GM19438 (cell line): ENCODE data around the gene ASH1L.
"Not testable (repeated sequence)": the region's sequence is repeated elsewhere in the genome, so short reads cannot be mapped to it uniquely, and the experiment has no call there.

Source experiments
- ATAC-seq: cut with Tn5 transposase; IDR thresholded peaks from one replicate; pipeline ENCODE4 v1.9.1; 2021; ENCODE audit warnings: low read depth; ENCODE audit not compliant: unreplicated experiment

ASH1L gene

GRCh38 chr1:155457266-155457665 lies 105.3 kb downstream of the ASH1L start:
- no peak for ATAC-seq

- no peak for ATAC-seq
Measured at GRCh38 chr1:155455588-155456195, 106.9 kb downstream of the ASH1L start.

- no peak for ATAC-seq
Measured at GRCh38 chr1:155454096-155454495, 108.5 kb downstream of the ASH1L start.

GRCh38 chr1:155453141-155453540 lies 109.5 kb downstream of the ASH1L start:
- ATAC-seq = no peak

GRCh38 chr1:155451199-155451598 lies 111.4 kb downstream of the ASH1L start:
- ATAC-seq = no peak

- ATAC-seq = not testable (repeated sequence)
Measured at GRCh38 chr1:155442431-155442830, 120.2 kb downstream of the ASH1L start.

- ATAC-seq = no peak
Measured at GRCh38 chr1:155437405-155437804, 125.2 kb downstream of the ASH1L start.

DNA sequence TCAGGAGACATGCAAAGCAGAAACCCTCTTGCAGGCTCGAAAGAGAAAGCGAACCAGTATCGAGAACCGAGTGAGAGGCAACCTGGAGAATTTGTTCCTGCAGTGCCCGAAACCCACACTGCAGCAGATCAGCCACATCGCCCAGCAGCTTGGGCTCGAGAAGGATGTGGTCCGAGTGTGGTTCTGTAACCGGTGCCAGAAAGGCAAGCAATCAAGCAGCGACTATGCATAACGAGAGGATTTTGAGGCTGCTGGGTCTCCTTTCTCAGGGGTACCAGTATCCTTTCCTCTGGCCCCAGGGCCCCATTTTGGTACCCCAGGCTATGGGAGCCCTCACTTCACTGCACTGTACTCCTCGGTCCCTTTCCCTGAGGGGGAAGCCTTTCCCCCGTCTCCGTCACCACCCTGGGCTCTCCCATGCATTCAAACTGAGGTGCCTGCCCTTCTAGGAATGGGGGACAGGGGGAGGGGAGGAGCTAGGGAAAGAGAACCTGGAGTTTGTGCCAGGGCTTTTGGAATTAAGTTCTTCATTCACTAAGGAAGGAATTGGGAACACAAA lies 128.7 kb downstream of the ASH1L start:
- ATAC-seq = not testable (repeated sequence)

- not testable (repeated sequence) for ATAC-seq
Measured at GRCh38 chr1:155433128-155433830, 129.3 kb downstream of the ASH1L start.

DNA sequence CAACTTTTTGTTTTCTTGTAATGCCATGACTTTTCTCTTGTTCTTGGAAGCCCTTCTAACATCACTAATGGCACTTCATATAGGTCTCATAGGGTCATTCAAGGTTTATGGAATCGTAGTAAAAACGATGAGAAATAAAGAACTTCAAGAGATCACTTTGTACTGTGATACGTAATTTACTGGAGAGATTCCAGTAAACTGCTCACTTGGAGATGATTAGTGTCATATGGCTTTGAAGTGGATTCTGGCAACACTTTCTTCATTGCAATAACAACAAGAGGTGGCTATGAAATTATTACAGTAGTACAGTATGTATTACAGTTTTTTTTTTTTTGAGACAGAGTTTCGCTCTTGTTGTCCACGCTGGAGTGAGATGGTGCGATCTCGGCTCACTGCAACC lies 138.5 kb downstream of the ASH1L start:
- ATAC-seq = no peak

GRCh38 chr1:155420788-155421187 lies 141.8 kb downstream of the ASH1L start:
- no peak for ATAC-seq

DNA sequence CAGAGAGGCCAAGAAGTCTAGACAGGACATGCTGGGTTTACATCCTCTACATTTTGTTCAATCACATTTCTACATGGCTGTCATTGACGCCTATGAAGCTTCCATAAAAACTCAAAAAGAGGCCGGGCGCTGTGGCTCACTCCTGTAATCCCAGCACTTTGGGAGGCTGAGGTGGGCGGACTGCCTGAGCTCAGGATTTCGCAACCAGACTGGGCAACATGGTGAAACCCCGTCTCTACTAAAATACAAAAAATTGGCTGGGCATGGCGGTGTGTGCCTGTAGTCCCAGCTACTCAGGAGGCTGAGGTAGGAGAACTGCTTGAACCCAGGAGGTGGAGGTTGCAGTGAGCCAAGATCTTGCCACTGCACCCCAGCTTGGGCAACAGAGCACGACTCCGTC lies 150.8 kb downstream of the ASH1L start:
- not testable (repeated sequence) for ATAC-seq

- no peak for ATAC-seq
Measured at GRCh38 chr1:155410931-155411330, 151.7 kb downstream of the ASH1L start.

- ATAC-seq = no peak
Measured at GRCh38 chr1:155396874-155397476, 165.6 kb downstream of the ASH1L start.

DNA sequence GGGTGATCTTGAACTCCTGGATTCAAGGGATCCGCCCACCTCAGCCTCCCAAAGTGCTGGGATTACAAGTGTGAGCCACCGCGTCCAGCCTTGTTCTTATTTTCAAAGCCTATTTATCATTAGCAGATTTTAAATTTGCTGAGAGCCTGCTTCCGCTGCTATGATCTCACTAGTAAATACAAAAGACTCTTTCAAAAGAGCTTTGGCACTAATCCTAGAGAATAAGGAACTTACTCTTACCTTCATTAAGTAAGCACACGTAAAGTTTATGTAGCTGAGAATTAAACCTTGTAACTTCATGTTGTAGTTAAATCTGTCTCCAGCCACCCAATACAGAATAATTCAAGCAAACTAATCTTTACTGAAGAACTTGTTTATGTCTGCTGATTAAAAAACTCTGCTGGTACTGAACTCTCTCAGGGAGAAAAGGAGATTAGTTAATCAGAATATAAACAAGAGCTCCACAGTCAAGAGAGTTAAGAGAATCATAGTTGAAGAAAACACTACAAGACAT lies 169.6 kb downstream of the ASH1L start:
- ATAC-seq = no peak

GRCh38 chr1:155389826-155390225 lies 172.8 kb downstream of the ASH1L start:
- ATAC-seq = no peak

GRCh38 chr1:155385836-155386235 lies 176.8 kb downstream of the ASH1L start:
- not testable (repeated sequence) for ATAC-seq

DNA sequence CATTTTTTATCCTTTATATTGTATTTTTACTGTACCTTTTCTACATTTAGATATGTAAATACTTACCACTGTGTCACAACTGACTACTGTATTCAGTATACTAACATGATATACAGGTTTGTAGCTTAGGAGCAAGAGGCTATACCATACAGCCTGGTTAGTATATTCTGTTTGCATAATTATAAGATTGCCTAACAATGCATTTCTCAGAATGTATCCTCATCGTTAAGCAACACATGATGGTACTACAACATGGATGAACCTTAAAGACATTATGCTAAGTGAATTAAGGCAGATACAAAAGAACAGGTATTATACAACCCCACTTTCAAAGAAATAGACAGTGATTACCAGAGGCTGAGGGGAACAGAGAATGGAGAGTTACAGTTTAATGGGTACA lies 179.2 kb downstream of the ASH1L start:
- ATAC-seq = no peak

GRCh38 chr1:155379631-155380090 lies 182.9 kb downstream of the ASH1L start:
- no peak for ATAC-seq

- no peak for ATAC-seq
Measured at GRCh38 chr1:155379180-155379579, 183.4 kb downstream of the ASH1L start.

DNA sequence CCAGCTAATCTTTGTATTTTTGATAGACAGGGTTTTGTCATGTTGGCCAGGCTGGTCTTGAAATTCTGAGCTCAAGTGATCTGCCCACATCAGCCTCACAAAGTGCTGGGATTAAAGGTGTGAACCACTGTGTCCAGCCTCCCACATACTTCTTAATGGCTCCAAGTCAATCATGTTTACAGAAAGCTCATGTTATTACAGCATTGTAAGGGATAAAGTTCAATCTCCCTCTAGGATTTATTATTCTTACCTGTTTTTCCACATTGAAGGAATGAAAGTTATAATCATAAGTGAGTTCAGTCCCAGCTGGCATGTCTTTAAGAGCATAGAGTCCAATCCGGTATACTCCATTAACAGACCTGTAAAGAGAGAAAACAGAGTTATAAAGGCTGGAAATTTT lies 202.6 kb downstream of the ASH1L start:
- no peak for ATAC-seq
